IMR-90 (cell line): Measurements from ENCODE around the gene CYSTM1.

ENCODE experiments used
- BHLHE40 ChIP-seq: fragments of 150-350 bp; IDR thresholded peaks from 2 replicates; pipeline ENCODE4 v1.6.1; 2016; ENCODE audit warnings: mild to moderate bottlenecking, low read depth, low read length
- CHD1 ChIP-seq: IDR thresholded peaks from 2 replicates; pipeline ENCODE4 v1.6.1; 2012; ENCODE audit warnings: low read depth, low read length, improper control_type of control experiment
- FOS ChIP-seq: fragments of 150-350 bp; IDR thresholded peaks from 2 replicates; pipeline ENCODE4 v1.6.1; 2016; ENCODE audit warnings: low read depth, low read length
- MAFK ChIP-seq: IDR thresholded peaks from 2 replicates; pipeline ENCODE4 v1.6.1; 2012; ENCODE audit warnings: low read depth, low read length, improper control_type of control experiment
- MAZ ChIP-seq: IDR thresholded peaks from 2 replicates; pipeline ENCODE4 v1.6.1; 2012; ENCODE audit warnings: low read depth, mild to moderate bottlenecking, low read length, improper control_type of control experiment, moderate library complexity, borderline replicate concordance
- NFE2L2 ChIP-seq: fragments of 150-350 bp; IDR thresholded peaks from 2 replicates; pipeline ENCODE4 v1.6.1; 2016; ENCODE audit warnings: low read depth, mild to moderate bottlenecking, low read length
- POLR2A ChIP-seq: IDR thresholded peaks from 2 replicates; pipeline ENCODE4 v1.6.1; 2012; ENCODE audit warnings: mild to moderate bottlenecking, low read depth, low read length
- RAD21 ChIP-seq: IDR thresholded peaks from 2 replicates; pipeline ENCODE4 v1.6.1; 2012; ENCODE audit warnings: low read length, improper control_type of control experiment
- RCOR1 ChIP-seq: IDR thresholded peaks from 2 replicates; pipeline ENCODE4 v1.6.1; 2012; ENCODE audit warnings: mild to moderate bottlenecking, low read length, improper control_type of control experiment; ENCODE audit not compliant: insufficient replicate concordance
- RFX5 ChIP-seq: IDR thresholded peaks from 2 replicates; pipeline ENCODE4 v1.8.0; 2012; ENCODE audit warnings: low read depth, mild to moderate bottlenecking, low read length, moderate library complexity
- SMC3 ChIP-seq: fragments of 150-350 bp; IDR thresholded peaks from 2 replicates; pipeline ENCODE4 v1.6.1; 2016; ENCODE audit warnings: low read depth, mild to moderate bottlenecking, antibody characterized with exemption, low read length, moderate library complexity
- TF ChIP-seq, protein P1 (sequence below): fragments of 150-350 bp; IDR thresholded peaks from 2 replicates; pipeline ENCODE4 v1.6.1; 2017; ENCODE audit warnings: mild to moderate bottlenecking, antibody characterized with exemption, low read length, low read depth
- TF ChIP-seq, protein P2 (sequence below): conservative IDR thresholded peaks from 2 replicates; pipeline ENCODE4 v1.5.1; 2012; ENCODE audit warnings: mild to moderate bottlenecking, low read depth, low read length, improper control_type of control experiment

DNA sequence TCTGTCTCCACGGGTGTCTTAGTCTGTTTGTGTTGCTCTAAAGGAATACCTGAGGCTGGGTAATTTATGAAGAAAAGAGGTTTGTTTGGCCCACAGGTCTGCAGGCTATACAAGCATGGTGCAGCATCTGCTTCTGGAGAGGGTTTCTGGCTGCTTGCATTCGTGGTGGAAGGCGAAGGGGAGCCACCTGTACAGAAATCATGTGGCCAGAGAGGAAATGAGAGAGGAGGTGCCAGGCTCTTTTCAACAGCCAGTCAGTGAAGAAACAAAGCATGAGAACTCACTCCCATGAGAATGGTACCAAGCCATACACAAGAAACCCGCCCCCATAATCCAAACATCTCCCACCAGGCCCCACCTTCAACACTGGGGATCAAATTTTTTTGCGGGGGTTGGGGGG, 74.5 kb downstream of the CYSTM1 start:
- TF ChIP-seq, protein P1, sequence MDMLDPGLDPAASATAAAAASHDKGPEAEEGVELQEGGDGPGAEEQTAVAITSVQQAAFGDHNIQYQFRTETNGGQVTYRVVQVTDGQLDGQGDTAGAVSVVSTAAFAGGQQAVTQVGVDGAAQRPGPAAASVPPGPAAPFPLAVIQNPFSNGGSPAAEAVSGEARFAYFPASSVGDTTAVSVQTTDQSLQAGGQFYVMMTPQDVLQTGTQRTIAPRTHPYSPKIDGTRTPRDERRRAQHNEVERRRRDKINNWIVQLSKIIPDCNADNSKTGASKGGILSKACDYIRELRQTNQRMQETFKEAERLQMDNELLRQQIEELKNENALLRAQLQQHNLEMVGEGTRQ = no peak
- TF ChIP-seq, protein P2, sequence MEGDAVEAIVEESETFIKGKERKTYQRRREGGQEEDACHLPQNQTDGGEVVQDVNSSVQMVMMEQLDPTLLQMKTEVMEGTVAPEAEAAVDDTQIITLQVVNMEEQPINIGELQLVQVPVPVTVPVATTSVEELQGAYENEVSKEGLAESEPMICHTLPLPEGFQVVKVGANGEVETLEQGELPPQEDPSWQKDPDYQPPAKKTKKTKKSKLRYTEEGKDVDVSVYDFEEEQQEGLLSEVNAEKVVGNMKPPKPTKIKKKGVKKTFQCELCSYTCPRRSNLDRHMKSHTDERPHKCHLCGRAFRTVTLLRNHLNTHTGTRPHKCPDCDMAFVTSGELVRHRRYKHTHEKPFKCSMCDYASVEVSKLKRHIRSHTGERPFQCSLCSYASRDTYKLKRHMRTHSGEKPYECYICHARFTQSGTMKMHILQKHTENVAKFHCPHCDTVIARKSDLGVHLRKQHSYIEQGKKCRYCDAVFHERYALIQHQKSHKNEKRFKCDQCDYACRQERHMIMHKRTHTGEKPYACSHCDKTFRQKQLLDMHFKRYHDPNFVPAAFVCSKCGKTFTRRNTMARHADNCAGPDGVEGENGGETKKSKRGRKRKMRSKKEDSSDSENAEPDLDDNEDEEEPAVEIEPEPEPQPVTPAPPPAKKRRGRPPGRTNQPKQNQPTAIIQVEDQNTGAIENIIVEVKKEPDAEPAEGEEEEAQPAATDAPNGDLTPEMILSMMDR = no peak
- no peak for TF ChIP-seq MAZ
- no peak for TF ChIP-seq RAD21
- no peak for TF ChIP-seq MAFK
- TF ChIP-seq POLR2A = no peak
- TF ChIP-seq RCOR1 = no peak
- TF ChIP-seq RFX5 = no peak
- TF ChIP-seq NFE2L2 = no peak
- TF ChIP-seq BHLHE40 = no peak
- no peak for TF ChIP-seq SMC3
- TF ChIP-seq FOS = no peak
- no peak for TF ChIP-seq CHD1
